Gastrocnemius medialis (tissue), 4 donors: ENCODE data around the gene GRAMD2B. TPM values are rescaled to one million over a fixed set of nuclear protein-coding genes. Genes with fewer than 3 reads are reported as not detected.

Experiments
- ATAC-seq, 2 donors: fragments of 150-250 bp; one replicate each; pipeline ENCODE4 v1.9.1; 2016
- DNase-seq, 2 donors: peaks; one replicate each; pipeline ENCODE4 v3.0.0-alpha.2; 2019
- H3K27ac ChIP-seq, 4 donors: fragments of 200-600 bp; sonication (generic); 1 replicate in 1 of 4; 2 replicates in 3 of 4; pipeline ENCODE4 v1.5.1; 2016 to 2018; ENCODE audit warnings: mild to moderate bottlenecking in 2 of 4, moderate library complexity in 1 of 4
- H3K27me3 ChIP-seq, 3 donors: fragments of 200-600 bp; sonication (generic) in 2 of 3; 1 replicate in 1 of 3; 2 replicates in 2 of 3; pipeline versions ENCODE4 v1.5.1 to v1.6.0; 2016 to 2019; ENCODE audit warnings: mild to moderate bottlenecking in 1 of 3, moderate library complexity in 1 of 3
- H3K36me3 ChIP-seq, 2 donors: fragments of 200-600 bp; sonication (generic) in 1 of 2; one replicate each; pipeline ENCODE4 v1.5.1; 2017 to 2018
- H3K4me1 ChIP-seq, 2 donors: fragments of 200-600 bp; sonication (generic) in 1 of 2; one replicate each; pipeline ENCODE4 v1.5.1; 2016 to 2017; ENCODE audit warnings: mild to moderate bottlenecking in 2 of 2
- H3K4me3 ChIP-seq, 4 donors: fragments of 200-600 bp; sonication (generic) in 3 of 4; 1 replicate in 1 of 4; 2 replicates in 3 of 4; pipeline ENCODE4 v1.5.1; 2016 to 2019; ENCODE audit warnings: mild to moderate bottlenecking in 2 of 4
- H3K9me3 ChIP-seq, 3 donors: fragments of 200-600 bp; sonication (generic) in 2 of 3; 1 replicate in 1 of 3; 2 replicates in 2 of 3; pipeline ENCODE4 v1.5.1; 2016 to 2019
- POLR2A ChIP-seq, 2 donors: fragments of 450-650 bp; IDR thresholded peaks; one replicate each; pipeline ENCODE4 v1.6.1; 2017; ENCODE audit warnings: antibody characterized with exemption in 2 of 2, mild to moderate bottlenecking in 2 of 2, moderate library complexity in 2 of 2
- in situ Hi-C, 4 donors: fragments of 200-750 bp; cut with MboI; loops; one replicate each; pipeline versions ENCODE4 v1.15.0 to v1.8.0; 2017; ENCODE audit warnings: low sequenced_read_pairs in 4 of 4
- intact Hi-C: fragments of 100-400 bp; cut with DNase I; formaldehyde crosslinking; loops from one replicate; pipeline ENCODE4 v1.15.1; 2023; ENCODE audit warnings: low total_unique reads
- total RNA-seq, 4 donors: library from RNA; depleted of rRNA; stranded (reverse); fragments of >200 nt; gene quantifications; one replicate each; pipeline versions ENCODE4 v1.1.0 to v1.2.3, GENCODE V29; 2016
- TF ChIP-seq, protein P1 (sequence below), 5 experiments: fragments of 450-650 bp in 3 of 5; fragments of 200-600 bp in 2 of 5; sonication (generic) in 2 of 5; IDR thresholded peaks in 4 of 5; conservative IDR thresholded peaks in 1 of 5; 1 replicate in 4 of 5; 2 replicates in 1 of 5; pipeline ENCODE4 v1.5.1; 2016 to 2019; ENCODE audit warnings: antibody characterized with exemption in 5 of 5, mild to moderate bottlenecking in 3 of 5, moderate library complexity in 3 of 5

The GRAMD2B gene
- total RNA-seq, 4 donors from 2014 or later, result 4.6 to 10.4 (median 8.9) TPM

- in situ Hi-C loops (no loop called here), intact Hi-C loops (no loop called here)
- H3K27me3 ChIP-seq, result no peaks in the 10 kb centered on the region
- DNase-seq (no peak), ATAC-seq (no peak)
- H3K9me3 ChIP-seq, result no peaks in the 10 kb centered on the region
- H3K36me3 ChIP-seq, result peaks cover 0 to 38% of the 10 kb centered on the region in 2 donors
- H3K4me3 ChIP-seq, result no peak overlapping the region
- TF ChIP-seq POLR2A (IDR thresholded peaks at IDR 0.05), result no peak
- TF ChIP-seq, protein P1, sequence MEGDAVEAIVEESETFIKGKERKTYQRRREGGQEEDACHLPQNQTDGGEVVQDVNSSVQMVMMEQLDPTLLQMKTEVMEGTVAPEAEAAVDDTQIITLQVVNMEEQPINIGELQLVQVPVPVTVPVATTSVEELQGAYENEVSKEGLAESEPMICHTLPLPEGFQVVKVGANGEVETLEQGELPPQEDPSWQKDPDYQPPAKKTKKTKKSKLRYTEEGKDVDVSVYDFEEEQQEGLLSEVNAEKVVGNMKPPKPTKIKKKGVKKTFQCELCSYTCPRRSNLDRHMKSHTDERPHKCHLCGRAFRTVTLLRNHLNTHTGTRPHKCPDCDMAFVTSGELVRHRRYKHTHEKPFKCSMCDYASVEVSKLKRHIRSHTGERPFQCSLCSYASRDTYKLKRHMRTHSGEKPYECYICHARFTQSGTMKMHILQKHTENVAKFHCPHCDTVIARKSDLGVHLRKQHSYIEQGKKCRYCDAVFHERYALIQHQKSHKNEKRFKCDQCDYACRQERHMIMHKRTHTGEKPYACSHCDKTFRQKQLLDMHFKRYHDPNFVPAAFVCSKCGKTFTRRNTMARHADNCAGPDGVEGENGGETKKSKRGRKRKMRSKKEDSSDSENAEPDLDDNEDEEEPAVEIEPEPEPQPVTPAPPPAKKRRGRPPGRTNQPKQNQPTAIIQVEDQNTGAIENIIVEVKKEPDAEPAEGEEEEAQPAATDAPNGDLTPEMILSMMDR (IDR thresholded peaks at IDR 0.05 in 4 of 5, conservative IDR thresholded peaks at IDR 0.05 in 1 of 5), result no peak
- peaks cover 0 to 16% of the 10 kb centered on the region in 2 donors for H3K4me1 ChIP-seq
- no peak overlapping the region for H3K27ac ChIP-seq
Observed at GRCh38 chr5:126484253-126484652, 61.0 kb downstream of the GRAMD2B start.

- ATAC-seq, result no peak
Observed at GRCh38 chr5:126486332-126486731, 63.1 kb downstream of the GRAMD2B start.

GRCh38 chr5:126487596-126487995, 64.4 kb downstream of the GRAMD2B start:
- ATAC-seq (no peak), DNase-seq (no peak)
- Histone ChIP-seq H3K27me3 (no peaks in the 10 kb centered on the region), H3K36me3 (peaks cover 0 to 41% of the 10 kb centered on the region in 2 donors), H3K27ac (no peak overlapping the region), H3K4me1 (peaks cover 0 to 9% of the 10 kb centered on the region in 2 donors), H3K4me3 (no peak overlapping the region), H3K9me3 (no peaks in the 10 kb centered on the region)
- no peak for TF ChIP-seq POLR2A (IDR thresholded peaks at IDR 0.05)
- TF ChIP-seq, protein P1 (IDR thresholded peaks at IDR 0.05 in 4 of 5, conservative IDR thresholded peaks at IDR 0.05 in 1 of 5), result no peak
- intact Hi-C loops (no loop called here), in situ Hi-C loops (no loop called here)

More at GRCh38 chr5:126486332-126486731, 63.1 kb downstream of the GRAMD2B start:
- TF ChIP-seq POLR2A (IDR thresholded peaks at IDR 0.05), result no peak
- TF ChIP-seq, protein P1 (IDR thresholded peaks at IDR 0.05 in 4 of 5, conservative IDR thresholded peaks at IDR 0.05 in 1 of 5), result no peak
- H3K4me3 ChIP-seq, result no peak overlapping the region
- H3K36me3 ChIP-seq, result peaks cover 0 to 41% of the 10 kb centered on the region in 2 donors
- in situ Hi-C loops, result no loop called here
- H3K27me3 ChIP-seq, result no peaks in the 10 kb centered on the region
- peak overlapping the region in 1 of 4 donors; percentile 11 for H3K27ac ChIP-seq
- DNase-seq, result no peak
- H3K4me1 ChIP-seq, result peaks cover 0 to 9% of the 10 kb centered on the region in 2 donors
- intact Hi-C loops, result no loop called here
- H3K9me3 ChIP-seq, result no peaks in the 10 kb centered on the region

DNA sequence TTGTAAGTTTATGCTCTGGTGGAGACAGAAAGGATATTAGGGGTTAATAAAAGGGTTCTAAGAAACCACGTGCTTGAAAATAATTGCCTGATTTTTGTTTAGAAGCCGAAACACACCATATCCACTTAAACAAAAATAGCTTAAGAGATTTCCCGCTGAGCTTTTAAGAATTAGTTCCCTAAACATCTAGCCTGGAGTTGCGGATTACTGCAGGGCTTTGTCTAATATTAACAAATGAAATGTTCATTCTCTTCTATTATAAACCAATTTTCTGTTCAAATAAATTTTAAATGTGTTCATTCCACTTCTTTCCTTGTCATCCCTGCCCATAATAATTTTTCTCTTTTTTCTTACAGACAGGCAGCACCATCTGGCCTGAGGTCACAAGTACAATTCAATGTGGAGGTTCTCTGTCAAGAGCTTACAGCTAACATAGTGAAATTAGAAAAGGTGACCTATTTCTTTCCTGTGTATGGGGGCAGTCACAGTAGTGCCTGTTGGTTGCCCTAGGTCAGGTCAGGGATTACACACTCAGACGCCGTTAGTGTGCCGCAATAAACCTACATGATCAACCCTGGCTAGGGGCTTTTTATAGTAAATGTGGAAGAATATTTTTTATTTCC, 65.3 kb downstream of the GRAMD2B start:
- no peaks in the 10 kb centered on the region for H3K9me3 ChIP-seq
- H3K36me3 ChIP-seq, result peaks cover 0 to 41% of the 10 kb centered on the region in 2 donors
- ATAC-seq (no peak), DNase-seq (no peak)
- intact Hi-C loops (no loop called here), in situ Hi-C loops (no loop called here)
- no peak for TF ChIP-seq POLR2A (IDR thresholded peaks at IDR 0.05)
- TF ChIP-seq, protein P1 (IDR thresholded peaks at IDR 0.05 in 4 of 5, conservative IDR thresholded peaks at IDR 0.05 in 1 of 5), result no peak
- no peaks in the 10 kb centered on the region for H3K27me3 ChIP-seq
- H3K4me1 ChIP-seq, result peaks cover 0 to 2% of the 10 kb centered on the region in 2 donors
- no peak overlapping the region for H3K4me3 ChIP-seq
- H3K27ac ChIP-seq, result peak overlapping the region in 1 of 4 donors; percentile 18
